Neural cell (in vitro differentiated cells): Measurements from ENCODE around the gene ZMYND19.

Experiments used
- CTCF ChIP-seq: fragments of 450-650 bp; IDR thresholded peaks from 2 replicates; pipeline ENCODE4 v1.5.1; 2014; ENCODE audit warnings: antibody characterized with exemption, mild to moderate bottlenecking, moderate library complexity; ENCODE audit not compliant: poor library complexity, severe bottlenecking
- EP300 ChIP-seq: fragments of 450-650 bp; conservative IDR thresholded peaks from 2 replicates; pipeline ENCODE4 v1.6.1; 2014; ENCODE audit warnings: antibody characterized with exemption, mild to moderate bottlenecking, moderate library complexity; ENCODE audit not compliant: poor library complexity, severe bottlenecking
- EZH2 ChIP-seq: fragments of 200-600, 300-800 bp; shearing (Covaris generic), sonication (generic); IDR thresholded peaks from 2 replicates; pipeline ENCODE4 v1.6.1; 2014; ENCODE audit warnings: antibody characterized with exemption, low read length, borderline replicate concordance, mild to moderate bottlenecking; ENCODE audit not compliant: insufficient read depth, poor library complexity, severe bottlenecking
- POLR2AphosphoS5 ChIP-seq: IDR thresholded peaks from 2 replicates; pipeline ENCODE4 v1.6.1; 2012
- TAF1 ChIP-seq: IDR thresholded peaks from 2 replicates; pipeline ENCODE4 v1.6.1; 2012; ENCODE audit warnings: low read depth

- no peak for TF ChIP-seq EP300
- TF ChIP-seq CTCF, result no peak
- TF ChIP-seq TAF1, result no peak
- TF ChIP-seq EZH2, result no peak
- no peak for TF ChIP-seq POLR2AphosphoS5
Observed at GRCh38 chr9:137634016-137634415, 43.7 kb upstream of the ZMYND19 start.
